Liver (tissue), 3 donors: Measurements from ENCODE around the gene EVI2A.

Source experiments
- GABPA ChIP-seq, 2 donors: IDR thresholded peaks in 1 of 2; conservative IDR thresholded peaks in 1 of 2; 2 replicates each; pipeline ENCODE4 v1.6.1; 2016; ENCODE audit warnings: antibody characterized with exemption in 2 of 2, mild to moderate bottlenecking in 1 of 2, moderate library complexity in 1 of 2
- JUND ChIP-seq, 2 donors: IDR thresholded peaks; 2 replicates each; pipeline ENCODE4 v1.6.1; 2016; ENCODE audit warnings: antibody characterized with exemption in 2 of 2
- TAF1 ChIP-seq: conservative IDR thresholded peaks from 2 replicates; pipeline ENCODE4 v1.6.1; 2016; ENCODE audit warnings: antibody characterized with exemption, mild to moderate bottlenecking
- TF ChIP-seq, protein P1 (sequence below): IDR thresholded peaks from 2 replicates; pipeline ENCODE4 v1.6.1; 2016; ENCODE audit warnings: antibody characterized with exemption
- TF ChIP-seq, protein P2 (sequence below): fragments of 150-350 bp; IDR thresholded peaks from 2 replicates; pipeline ENCODE4 v1.5.1; 2017; ENCODE audit warnings: improper control_type of control experiment, low read depth, low read length; ENCODE audit not compliant: missing input control
- donor health status: healthy.
- donor health status: healthy.

DNA sequence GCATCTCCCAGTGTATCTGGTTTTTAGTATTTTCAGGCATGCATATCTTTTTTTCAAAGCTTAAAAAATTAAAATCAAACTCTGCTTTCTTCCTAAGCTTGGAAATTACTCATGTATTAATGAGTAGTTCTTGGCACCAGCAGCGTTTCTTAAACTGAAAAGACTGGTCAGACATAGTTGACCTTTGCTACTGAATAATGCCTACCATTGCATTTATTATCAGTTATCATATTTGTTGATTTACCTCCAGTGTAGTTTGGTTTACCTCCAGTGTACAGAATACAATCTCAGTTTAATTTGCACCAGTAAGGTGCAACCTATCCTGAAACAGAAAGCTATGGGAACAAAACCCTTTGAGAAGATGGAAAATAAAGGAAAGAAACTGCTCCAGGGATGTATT lies 34.5 kb upstream of the EVI2A start:
- TF ChIP-seq, protein P1, sequence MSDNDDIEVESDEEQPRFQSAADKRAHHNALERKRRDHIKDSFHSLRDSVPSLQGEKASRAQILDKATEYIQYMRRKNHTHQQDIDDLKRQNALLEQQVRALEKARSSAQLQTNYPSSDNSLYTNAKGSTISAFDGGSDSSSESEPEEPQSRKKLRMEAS = no peak
- TF ChIP-seq TAF1 (no peak), GABPA (IDR thresholded peaks at IDR 0.05 in 1 of 2, conservative IDR thresholded peaks at IDR 0.05 in 1 of 2) (no peak), JUND (IDR thresholded peaks at IDR 0.05) (no peak)
- TF ChIP-seq, protein P2, sequence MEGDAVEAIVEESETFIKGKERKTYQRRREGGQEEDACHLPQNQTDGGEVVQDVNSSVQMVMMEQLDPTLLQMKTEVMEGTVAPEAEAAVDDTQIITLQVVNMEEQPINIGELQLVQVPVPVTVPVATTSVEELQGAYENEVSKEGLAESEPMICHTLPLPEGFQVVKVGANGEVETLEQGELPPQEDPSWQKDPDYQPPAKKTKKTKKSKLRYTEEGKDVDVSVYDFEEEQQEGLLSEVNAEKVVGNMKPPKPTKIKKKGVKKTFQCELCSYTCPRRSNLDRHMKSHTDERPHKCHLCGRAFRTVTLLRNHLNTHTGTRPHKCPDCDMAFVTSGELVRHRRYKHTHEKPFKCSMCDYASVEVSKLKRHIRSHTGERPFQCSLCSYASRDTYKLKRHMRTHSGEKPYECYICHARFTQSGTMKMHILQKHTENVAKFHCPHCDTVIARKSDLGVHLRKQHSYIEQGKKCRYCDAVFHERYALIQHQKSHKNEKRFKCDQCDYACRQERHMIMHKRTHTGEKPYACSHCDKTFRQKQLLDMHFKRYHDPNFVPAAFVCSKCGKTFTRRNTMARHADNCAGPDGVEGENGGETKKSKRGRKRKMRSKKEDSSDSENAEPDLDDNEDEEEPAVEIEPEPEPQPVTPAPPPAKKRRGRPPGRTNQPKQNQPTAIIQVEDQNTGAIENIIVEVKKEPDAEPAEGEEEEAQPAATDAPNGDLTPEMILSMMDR = no peak
